ENCODE data around the gene MED12L. TPM values are rescaled to one million over a fixed set of nuclear protein-coding genes. Genes with fewer than 3 reads are reported as not detected.

MED12L gene
- total RNA-seq, 1 experiment from 2014 or later = not detected

Other genes with a start within 250 kb of the MED12L start
- gene MINDY4B, start 180.2 kb upstream of the MED12L start, total RNA-seq (2014; rRNA removed; shearing (Covaris generic)) = not detected in 2 replicates
- not detected in 2 replicates for gene CLRN1, start 112.9 kb upstream of the MED12L start, total RNA-seq (2014; rRNA removed; shearing (Covaris generic))
- gene GPR171, start 117.6 kb downstream of the MED12L start, total RNA-seq (2014; rRNA removed; shearing (Covaris generic)) = not detected in 2 replicates
- not detected in 2 replicates for gene P2RY14, start 192.9 kb downstream of the MED12L start, total RNA-seq (2014; rRNA removed; shearing (Covaris generic))
- gene GPR87, start 231.2 kb downstream of the MED12L start, total RNA-seq (2014; rRNA removed; shearing (Covaris generic)) = 0.20 TPM in 1 of 2 replicates, not detected in the other
- not detected in 2 replicates for gene P2RY13, start 243.9 kb downstream of the MED12L start, total RNA-seq (2014; rRNA removed; shearing (Covaris generic))